ENCODE results near the gene MYO19. TPM values are rescaled to one million over a fixed set of nuclear protein-coding genes. Genes with fewer than 3 reads are reported as not detected.
A peak's percentile ranks its signal among the peaks of the same experiment; 100 is the strongest.

Gene MYO19
- total RNA-seq, 1 experiment from 2014 or later = 144 TPM

DNA sequence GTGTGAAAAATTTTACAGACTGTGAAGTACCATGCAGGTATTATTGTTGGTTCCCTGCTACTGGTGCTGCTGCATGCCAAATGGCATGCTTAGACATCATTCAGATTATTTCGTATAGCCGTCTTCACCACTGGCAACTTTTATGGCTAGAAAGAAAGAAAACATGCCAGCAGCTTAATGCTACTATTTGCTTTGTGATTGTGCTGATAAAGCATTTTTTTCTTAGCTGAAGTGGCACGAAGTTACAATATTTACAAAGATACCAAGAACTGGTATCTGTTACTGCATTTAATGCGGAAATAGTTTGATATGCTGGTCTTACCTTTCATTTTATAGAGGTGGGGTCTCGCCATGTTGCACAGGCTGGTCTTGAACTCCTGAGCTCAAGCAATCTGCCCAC lies 40.0 kb downstream of the MYO19 start:
- H3K9ac ChIP-seq (ENCODE audit: extremely low read depth, insufficient read length, low read length) = no peak overlapping the region
- no peak overlapping the region for H2BK5ac ChIP-seq (ENCODE audit: insufficient read length, low read length)
- TF ChIP-seq, protein P1, sequence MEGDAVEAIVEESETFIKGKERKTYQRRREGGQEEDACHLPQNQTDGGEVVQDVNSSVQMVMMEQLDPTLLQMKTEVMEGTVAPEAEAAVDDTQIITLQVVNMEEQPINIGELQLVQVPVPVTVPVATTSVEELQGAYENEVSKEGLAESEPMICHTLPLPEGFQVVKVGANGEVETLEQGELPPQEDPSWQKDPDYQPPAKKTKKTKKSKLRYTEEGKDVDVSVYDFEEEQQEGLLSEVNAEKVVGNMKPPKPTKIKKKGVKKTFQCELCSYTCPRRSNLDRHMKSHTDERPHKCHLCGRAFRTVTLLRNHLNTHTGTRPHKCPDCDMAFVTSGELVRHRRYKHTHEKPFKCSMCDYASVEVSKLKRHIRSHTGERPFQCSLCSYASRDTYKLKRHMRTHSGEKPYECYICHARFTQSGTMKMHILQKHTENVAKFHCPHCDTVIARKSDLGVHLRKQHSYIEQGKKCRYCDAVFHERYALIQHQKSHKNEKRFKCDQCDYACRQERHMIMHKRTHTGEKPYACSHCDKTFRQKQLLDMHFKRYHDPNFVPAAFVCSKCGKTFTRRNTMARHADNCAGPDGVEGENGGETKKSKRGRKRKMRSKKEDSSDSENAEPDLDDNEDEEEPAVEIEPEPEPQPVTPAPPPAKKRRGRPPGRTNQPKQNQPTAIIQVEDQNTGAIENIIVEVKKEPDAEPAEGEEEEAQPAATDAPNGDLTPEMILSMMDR (conservative IDR thresholded peaks at IDR 0.05) = no peak
- no peak overlapping the region for H3K14ac ChIP-seq (ENCODE audit: insufficient read depth, low read length)
- no peak overlapping the region for H3K18ac ChIP-seq (ENCODE audit: insufficient read length, low read depth, low read length)
- Mint-ChIP-seq H3K4me3 (no peak overlapping the region), H3K9me3 (no peaks in the 10 kb centered on the region), H3K27me3 (ENCODE audit: low read depth) (no peaks in the 10 kb centered on the region), H3K27ac (peak overlapping the region in 2 of 3 experiments; percentile 4 to 33; a peak in 3 of 7 replicates), H3K4me1 (no peaks in the 10 kb centered on the region), H3K36me3 (ENCODE audit: insufficient read depth in 1 of 3, low read depth in 3 of 3) (peaks cover 20 to 80% (median 75%) of the 10 kb centered on the region in 3 experiments; a peak in 6 of 7 replicates)
- WGBS (ENCODE audit: extremely low coverage, insufficient read length, low lambda C conversion rate) = no CpG with 5 or more reads among the region's 5 CpGs
- H3K79me1 ChIP-seq (ENCODE audit: insufficient read depth, low read depth, low read length, poor library complexity, severe bottlenecking) = no peaks in the 10 kb centered on the region
- H2AFZ ChIP-seq (ENCODE audit: low read length) = no peak overlapping the region
- H2BK120ac ChIP-seq (ENCODE audit: low read depth, low read length, poor library complexity, severe bottlenecking) = no peak overlapping the region
- H3K23ac ChIP-seq (ENCODE audit: insufficient read length, low read depth, low read length) = no peak overlapping the region
- H3K4me2 ChIP-seq (ENCODE audit: insufficient read depth, insufficient read length, low read length) = no peak overlapping the region
- no peak overlapping the region for H4K5ac ChIP-seq (ENCODE audit: insufficient read length, low read depth, low read length)
- no peaks in the 10 kb centered on the region; the same call in 1 of the 2 replicates for H3K79me2 ChIP-seq (ENCODE audit: insufficient read depth, low read length)
- H2AK5ac ChIP-seq (ENCODE audit: insufficient read length, low read length) = no peak overlapping the region
- no peaks in the 10 kb centered on the region for H3K27me3 ChIP-seq (ENCODE audit: insufficient read depth, low read length)
- no peak overlapping the region for H2BK12ac ChIP-seq (ENCODE audit: insufficient read length, low read depth, low read length)
- no peak overlapping the region for H3K56ac ChIP-seq (ENCODE audit: insufficient read length, low read depth, low read length)
- no peaks in the 10 kb centered on the region for H4K20me1 ChIP-seq (ENCODE audit: control insufficient read depth, insufficient read depth, insufficient read length)
- no peaks in the 10 kb centered on the region for H3K23me2 ChIP-seq (ENCODE audit: insufficient read length, low read depth, low read length, poor library complexity, severe bottlenecking)
- H3K27ac ChIP-seq (ENCODE audit: insufficient read length, low read depth, low read length) = no peak overlapping the region
- DNase-seq = no peak
- no peaks in the 10 kb centered on the region for H3K9me3 ChIP-seq (ENCODE audit: control insufficient read depth, low read depth, low read length)
- no peak overlapping the region for H3K4ac ChIP-seq (ENCODE audit: low read depth, low read length)
- H2BK15ac ChIP-seq (ENCODE audit: low read depth, low read length) = no peak overlapping the region
- H4K8ac ChIP-seq (replicated peaks; ENCODE audit: insufficient read length, low read depth, low read length) = no peak overlapping the region
- H3T11ph ChIP-seq (ENCODE audit: low read length) = no peak overlapping the region
- H3K4me1 ChIP-seq (ENCODE audit: insufficient read depth, low read length) = no peaks in the 10 kb centered on the region
- no peak overlapping the region for H4K91ac ChIP-seq (ENCODE audit: insufficient read length, low read depth, low read length)
- H2BK20ac ChIP-seq (ENCODE audit: low read depth, low read length, poor library complexity, severe bottlenecking) = no peak overlapping the region
